ENCODE measurements around the gene TMEM269.

Gene TMEM269

GRCh38 chr1:42765269-42765668 lies 19.5 kb upstream of the TMEM269 start:
- in situ Hi-C loops (cut with MboI; ENCODE audit: low sequenced_read_pairs, unreplicated experiment), result no loop called here
- TF ChIP-seq CTCF (IDR thresholded peaks at IDR 0.05; ENCODE audit: borderline replicate concordance, control extremely low read depth, extremely low read depth, insufficient read depth, missing control alignments), result no peak
- DNase-seq (ENCODE audit: low spot score), result no peak

GRCh38 chr1:42765832-42766740 lies 18.7 kb upstream of the TMEM269 start:
- peak; percentile 70 for DNase-seq (ENCODE audit: low spot score)
- in situ Hi-C loops (cut with MboI; ENCODE audit: low sequenced_read_pairs, unreplicated experiment), result no loop called here
- peak; percentile 21 for TF ChIP-seq CTCF (IDR thresholded peaks at IDR 0.05; ENCODE audit: borderline replicate concordance, control extremely low read depth, extremely low read depth, insufficient read depth, missing control alignments)

- in situ Hi-C loops (cut with MboI; ENCODE audit: low sequenced_read_pairs, unreplicated experiment), result no loop called here
- TF ChIP-seq CTCF (IDR thresholded peaks at IDR 0.05; ENCODE audit: borderline replicate concordance, control extremely low read depth, extremely low read depth, insufficient read depth, missing control alignments), result no peak
- DNase-seq (ENCODE audit: low spot score), result peak; percentile 98
These were observed 17.9 kb upstream of the TMEM269 start, which contains the start of the genes C1orf50 and P3H1 for GRCh38 chr1:42766741-42767509. TSS of gene C1orf50 (plus strand) at chr1:42767249. CDS start at chr1:42767312, 63 bp downstream. TSS of gene P3H1 (minus strand) at chr1:42767028. CDS start at chr1:42766971, 57 bp downstream.

- TF ChIP-seq CTCF (IDR thresholded peaks at IDR 0.05; ENCODE audit: borderline replicate concordance, control extremely low read depth, extremely low read depth, insufficient read depth, missing control alignments), result no peak
- in situ Hi-C loops (cut with MboI; ENCODE audit: low sequenced_read_pairs, unreplicated experiment), result no loop called here
- DNase-seq (ENCODE audit: low spot score), result no peak
These were observed 17.2 kb upstream of the TMEM269 start for GRCh38 chr1:42767510-42768000.

GRCh38 chr1:42768172-42768571 lies 16.6 kb upstream of the TMEM269 start:
- no peak for DNase-seq (ENCODE audit: low spot score)
- in situ Hi-C loops (cut with MboI; ENCODE audit: low sequenced_read_pairs, unreplicated experiment), result no loop called here
- no peak for TF ChIP-seq CTCF (IDR thresholded peaks at IDR 0.05; ENCODE audit: borderline replicate concordance, control extremely low read depth, extremely low read depth, insufficient read depth, missing control alignments)

- TF ChIP-seq CTCF (IDR thresholded peaks at IDR 0.05; ENCODE audit: borderline replicate concordance, control extremely low read depth, extremely low read depth, insufficient read depth, missing control alignments), result no peak
- no peak for DNase-seq (ENCODE audit: low spot score)
- in situ Hi-C loops (cut with MboI; ENCODE audit: low sequenced_read_pairs, unreplicated experiment), result no loop called here
These were observed 15.0 kb upstream of the TMEM269 start for GRCh38 chr1:42769811-42770210.

Data from GM13976 (cell line).